Breast epithelium (tissue), 3 donors: ENCODE results near the gene TARP.
"Not testable (repeated sequence)": the region's sequence is repeated elsewhere in the genome, so short reads cannot be mapped to it uniquely, and the experiment has no call there.

Source experiments
- CTCF ChIP-seq, 3 donors: fragments of 450-650 bp; IDR thresholded peaks; one replicate each; pipeline ENCODE4 v1.5.1; 2016 to 2017; ENCODE audit warnings: antibody characterized with exemption in 3 of 3, mild to moderate bottlenecking in 3 of 3, moderate library complexity in 3 of 3
- POLR2A ChIP-seq: fragments of 450-650 bp; IDR thresholded peaks from one replicate; pipeline ENCODE4 v1.6.1; 2016; ENCODE audit warnings: antibody characterized with exemption, mild to moderate bottlenecking, moderate library complexity

DNA sequence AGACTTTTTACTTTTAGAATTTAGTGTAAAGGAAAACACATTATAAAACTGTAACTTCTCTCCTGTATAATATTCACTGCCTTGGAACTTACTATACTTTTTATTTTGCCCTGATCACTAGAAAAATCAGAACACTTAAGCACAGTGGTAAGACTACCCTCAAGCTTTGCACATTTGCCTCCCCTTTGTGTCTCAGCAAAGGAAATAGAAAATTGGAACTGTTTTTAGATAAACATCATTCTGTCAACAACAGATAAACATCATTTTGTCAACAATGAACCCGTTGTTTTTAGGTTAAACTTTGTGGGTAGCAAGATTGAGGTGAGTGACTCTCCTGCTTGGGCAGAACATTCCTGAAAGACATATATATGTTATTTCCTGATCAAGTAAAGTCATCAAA is 8.8 kb downstream of the TARP start:
- not testable (repeated sequence) for TF ChIP-seq CTCF (IDR thresholded peaks at IDR 0.05); POLR2A
